Kidney epithelial cell (primary cell): ENCODE results near the gene MACROD2. TPM values are rescaled to one million over a fixed set of nuclear protein-coding genes. Genes with fewer than 3 reads are reported as not detected.

Experiments used
- DNase-seq: peaks from one replicate; pipeline ENCODE4 v3.0.0-alpha.2; 2010; ENCODE audit warnings: low read depth
- H3K27me3 ChIP-seq: 2 replicates; pipeline ENCODE4 v1.6.0; 2011; ENCODE audit warnings: low read length; ENCODE audit not compliant: control insufficient read depth, insufficient read depth
- H3K36me3 ChIP-seq: 2 replicates; pipeline ENCODE4 v1.5.1; 2011; ENCODE audit warnings: low read length; ENCODE audit not compliant: control insufficient read depth, insufficient read depth
- H3K4me3 ChIP-seq: 2 replicates; pipeline ENCODE4 v1.5.1; 2011; ENCODE audit warnings: low read depth, mild to moderate bottlenecking, control low read depth, low read length
- total RNA-seq: library from RNA; depleted of rRNA; stranded (reverse); fragments of >200 nt; gene quantifications from 2 replicates; pipeline ENCODE4 v1.2.3, GENCODE V29; 2015
- TF ChIP-seq, protein P1 (sequence below): IDR thresholded peaks from 2 replicates; pipeline ENCODE4 v1.5.1; 2011; ENCODE audit warnings: mild to moderate bottlenecking, moderate library complexity, low read length, control low read depth, inconsistent platforms; ENCODE audit not compliant: insufficient read depth, poor library complexity, severe bottlenecking

MACROD2 gene
- total RNA-seq, 1 donor from 2014 or later, result 0.79 TPM

DNA sequence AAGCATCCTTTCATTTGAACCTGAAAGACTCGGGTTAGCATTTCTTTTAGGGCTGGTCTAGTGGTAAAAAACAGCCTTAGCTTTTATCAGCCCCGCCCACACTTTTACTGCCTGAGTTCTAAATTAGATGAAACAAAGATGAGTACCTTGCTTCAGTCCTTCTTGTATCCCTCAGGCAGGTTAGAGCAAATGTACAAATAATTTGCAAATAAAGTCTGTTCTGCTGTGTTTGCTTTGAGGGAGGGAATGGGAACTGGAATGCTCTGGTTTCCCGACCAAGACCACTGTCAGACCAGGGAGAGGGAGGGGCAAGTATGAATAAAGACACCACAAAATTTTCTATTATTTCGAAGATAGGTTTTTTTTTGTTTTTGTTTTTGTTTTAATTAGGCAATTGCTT lies 427.6 kb downstream of the MACROD2 start:
- Histone ChIP-seq H3K4me3 (no peak overlapping the region), H3K27me3 (no peaks in the 10 kb centered on the region), H3K36me3 (no peaks in the 10 kb centered on the region)
- no peak for DNase-seq
- TF ChIP-seq, protein P1, sequence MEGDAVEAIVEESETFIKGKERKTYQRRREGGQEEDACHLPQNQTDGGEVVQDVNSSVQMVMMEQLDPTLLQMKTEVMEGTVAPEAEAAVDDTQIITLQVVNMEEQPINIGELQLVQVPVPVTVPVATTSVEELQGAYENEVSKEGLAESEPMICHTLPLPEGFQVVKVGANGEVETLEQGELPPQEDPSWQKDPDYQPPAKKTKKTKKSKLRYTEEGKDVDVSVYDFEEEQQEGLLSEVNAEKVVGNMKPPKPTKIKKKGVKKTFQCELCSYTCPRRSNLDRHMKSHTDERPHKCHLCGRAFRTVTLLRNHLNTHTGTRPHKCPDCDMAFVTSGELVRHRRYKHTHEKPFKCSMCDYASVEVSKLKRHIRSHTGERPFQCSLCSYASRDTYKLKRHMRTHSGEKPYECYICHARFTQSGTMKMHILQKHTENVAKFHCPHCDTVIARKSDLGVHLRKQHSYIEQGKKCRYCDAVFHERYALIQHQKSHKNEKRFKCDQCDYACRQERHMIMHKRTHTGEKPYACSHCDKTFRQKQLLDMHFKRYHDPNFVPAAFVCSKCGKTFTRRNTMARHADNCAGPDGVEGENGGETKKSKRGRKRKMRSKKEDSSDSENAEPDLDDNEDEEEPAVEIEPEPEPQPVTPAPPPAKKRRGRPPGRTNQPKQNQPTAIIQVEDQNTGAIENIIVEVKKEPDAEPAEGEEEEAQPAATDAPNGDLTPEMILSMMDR, result no peak

DNA sequence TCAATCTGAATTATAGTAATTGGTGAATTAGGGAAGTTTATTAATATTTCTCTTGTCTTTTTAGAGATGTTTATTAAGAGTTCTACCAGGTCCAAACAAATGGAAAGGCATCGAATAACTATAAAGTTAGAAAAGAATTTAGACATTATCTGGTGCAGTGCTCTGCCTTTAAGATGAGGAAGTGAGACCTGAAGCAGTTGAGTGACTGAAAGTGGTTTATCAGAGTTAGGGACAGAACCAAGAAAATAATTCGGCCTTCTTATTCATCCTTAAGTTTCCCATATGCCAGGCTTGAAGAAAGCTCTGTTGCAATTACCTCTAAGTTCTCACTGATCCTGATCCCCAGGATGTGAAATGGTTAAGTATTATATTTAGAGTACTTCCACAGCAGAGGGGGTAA lies 436.3 kb downstream of the MACROD2 start:
- TF ChIP-seq, protein P1, result no peak
- no peak for DNase-seq
- no peaks in the 10 kb centered on the region for H3K36me3 ChIP-seq
- no peak overlapping the region for H3K4me3 ChIP-seq
- no peaks in the 10 kb centered on the region for H3K27me3 ChIP-seq

DNA sequence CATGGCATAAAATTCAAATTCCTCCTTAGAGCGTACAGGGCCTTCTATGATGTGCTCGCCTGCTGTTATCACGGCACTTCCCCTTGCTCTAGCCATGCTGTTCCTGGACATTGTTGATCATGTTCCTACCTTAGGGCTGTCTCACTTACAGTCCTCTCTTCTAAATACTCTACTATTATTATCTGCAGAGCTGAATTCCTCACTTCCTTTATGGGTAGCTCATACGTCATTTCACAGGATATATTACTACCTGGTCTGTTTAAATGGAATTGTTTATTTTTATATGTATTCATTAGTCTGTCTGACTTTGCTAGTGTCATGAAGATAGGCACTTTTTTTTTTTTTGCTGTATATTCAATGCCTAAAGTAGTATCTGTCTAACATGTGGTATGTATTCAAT lies 436.8 kb downstream of the MACROD2 start:
- no peak overlapping the region for H3K4me3 ChIP-seq
- H3K27me3 ChIP-seq, result no peaks in the 10 kb centered on the region
- no peaks in the 10 kb centered on the region for H3K36me3 ChIP-seq
- DNase-seq, result no peak
- TF ChIP-seq, protein P1, result no peak

DNA sequence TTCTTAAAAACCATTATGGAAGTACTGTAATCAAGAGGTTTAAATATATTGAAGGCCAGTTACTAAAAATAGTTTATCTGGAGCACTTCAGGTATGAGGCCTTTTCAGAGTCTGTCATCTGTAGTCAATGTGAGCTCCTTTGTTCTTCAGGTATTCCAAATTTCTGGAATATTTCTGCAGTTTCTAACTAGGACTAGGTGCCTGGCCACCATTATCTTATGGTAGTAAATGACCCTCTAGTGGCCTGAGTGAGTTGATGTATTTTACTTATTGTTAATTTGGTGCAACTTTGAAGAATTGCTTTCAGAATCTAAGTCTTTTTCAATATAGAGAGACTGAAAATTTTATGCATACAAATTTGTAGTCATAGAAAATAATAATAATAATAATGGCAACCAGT lies 437.3 kb downstream of the MACROD2 start:
- Histone ChIP-seq H3K4me3 (no peak overlapping the region), H3K27me3 (no peaks in the 10 kb centered on the region), H3K36me3 (no peaks in the 10 kb centered on the region)
- TF ChIP-seq, protein P1, result no peak
- DNase-seq, result no peak

DNA sequence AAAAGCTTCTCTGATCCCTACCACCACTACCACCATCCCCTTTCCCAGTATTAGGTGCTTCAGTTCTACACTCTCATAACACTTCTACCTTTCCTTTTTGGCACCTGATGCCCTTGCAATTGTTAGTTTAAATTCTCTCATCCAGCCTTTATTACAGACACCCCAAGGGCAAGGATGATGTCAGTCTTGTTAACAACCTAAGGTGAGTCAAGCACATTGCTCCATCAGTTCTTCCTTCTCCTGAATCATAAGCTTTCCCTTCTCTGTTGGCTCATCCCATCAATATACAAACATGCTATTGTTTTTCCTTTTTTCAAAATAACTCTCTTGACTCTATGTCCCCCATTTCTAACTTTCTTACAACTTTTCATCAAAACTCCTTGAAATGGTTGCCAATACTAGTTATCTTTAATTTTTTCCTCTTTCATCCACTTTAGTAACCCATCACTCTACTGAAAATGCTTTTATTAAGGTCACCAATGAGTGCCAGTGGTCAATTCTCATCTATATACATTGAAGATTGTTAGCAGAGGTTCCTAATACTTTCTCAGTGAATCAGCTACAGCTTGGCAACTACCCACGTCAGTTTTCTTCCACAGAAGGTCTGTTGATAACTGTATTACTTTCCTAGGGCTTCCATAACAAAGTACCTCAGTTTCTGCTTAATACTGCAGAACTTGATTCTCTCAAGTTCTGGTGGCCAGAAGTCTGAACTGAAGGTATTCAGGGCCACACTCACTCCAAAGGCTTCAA lies 439.2 kb downstream of the MACROD2 start:
- TF ChIP-seq, protein P1, result no peak
- peak; percentile 16 for DNase-seq
- Histone ChIP-seq H3K36me3 (no peaks in the 10 kb centered on the region), H3K27me3 (no peaks in the 10 kb centered on the region), H3K4me3 (no peak overlapping the region)

DNA sequence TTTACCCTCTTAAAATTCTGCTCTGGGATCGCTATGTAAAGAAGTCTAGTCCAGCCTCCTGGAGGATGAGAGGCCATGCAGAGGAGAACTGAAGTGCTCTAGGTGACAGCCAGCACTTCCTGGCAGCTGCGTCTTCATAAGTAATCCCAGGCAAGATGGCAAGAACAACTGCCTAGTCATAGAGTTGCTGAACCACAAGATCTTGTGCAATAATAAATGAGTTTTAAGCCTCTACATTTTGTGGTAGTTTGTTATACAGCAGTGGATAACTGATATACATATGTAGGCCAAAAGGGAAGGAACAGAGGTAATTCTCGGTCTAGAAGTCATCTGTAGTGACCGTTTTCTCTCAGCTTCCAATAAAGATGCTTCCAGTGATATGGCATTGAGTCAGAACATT lies 445.9 kb downstream of the MACROD2 start:
- H3K36me3 ChIP-seq, result no peaks in the 10 kb centered on the region
- no peak for DNase-seq
- no peak overlapping the region for H3K4me3 ChIP-seq
- TF ChIP-seq, protein P1, result no peak
- H3K27me3 ChIP-seq, result no peaks in the 10 kb centered on the region
